Ammon's horn (tissue), 1 donor: ENCODE measurements around the gene CD72.
"Not testable (repeated sequence)": the region's sequence is repeated elsewhere in the genome, so short reads cannot be mapped to it uniquely, and the experiment has no call there.

Experiments
- DNase-seq: peaks from one replicate; pipeline ENCODE4 v3.0.0-alpha.2; 2016; ENCODE audit warnings: low spot score

CD72 gene

GRCh38 chr9:35588506-35588905 is 29.7 kb downstream of the CD72 start:
- DNase-seq, result not testable (repeated sequence)

- not testable (repeated sequence) for DNase-seq
These were observed 33.5 kb downstream of the CD72 start for GRCh38 chr9:35584681-35585080.

GRCh38 chr9:35583521-35583920 is 34.7 kb downstream of the CD72 start:
- DNase-seq, result not testable (repeated sequence)

DNA sequence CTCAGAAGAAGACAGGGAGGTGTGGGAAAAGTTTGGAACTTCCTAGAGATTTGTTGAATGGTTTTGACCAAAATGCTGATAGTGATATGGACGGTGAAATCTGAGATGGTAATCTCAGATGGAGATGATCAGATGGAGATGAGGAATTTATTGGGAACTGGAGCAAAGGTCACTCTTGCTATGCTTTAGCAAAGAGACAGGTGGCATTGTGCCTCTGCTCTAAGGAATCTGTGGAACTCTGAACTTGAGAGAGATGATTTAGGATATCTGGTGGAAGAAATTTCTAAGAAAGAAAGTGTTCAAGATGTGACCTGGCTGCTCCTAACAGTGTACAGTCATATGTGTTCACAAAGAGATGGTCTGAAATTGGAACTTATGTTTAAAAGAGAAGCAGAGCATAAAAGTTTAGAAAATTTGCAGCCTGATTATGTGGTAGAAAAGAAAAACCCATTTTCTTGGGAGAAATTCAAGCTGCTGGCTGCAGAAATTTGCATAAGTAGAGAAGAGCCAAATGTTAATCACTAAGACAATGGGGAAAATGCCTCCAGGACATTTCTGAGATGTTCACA is 38.5 kb downstream of the CD72 start:
- not testable (repeated sequence) for DNase-seq

DNA sequence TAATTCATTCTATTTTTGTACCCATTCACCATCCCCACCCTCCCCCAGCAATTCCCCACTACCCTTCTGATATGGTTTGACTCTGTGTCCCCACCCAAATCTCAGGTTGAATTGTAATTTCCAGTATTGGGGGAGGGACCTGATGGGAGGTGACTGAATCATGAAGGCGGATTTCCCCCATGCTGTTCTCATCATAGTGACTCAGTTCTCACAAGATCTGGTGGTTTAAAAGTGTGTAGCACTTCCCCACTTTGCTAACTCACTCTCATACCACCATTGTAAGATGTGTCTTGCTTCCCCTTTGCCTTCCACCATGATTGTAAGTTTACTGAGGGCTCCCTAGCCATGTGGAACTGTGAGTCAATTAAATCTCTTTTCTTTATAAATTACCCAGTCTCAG is 39.1 kb downstream of the CD72 start:
- DNase-seq, result no peak

- no peak for DNase-seq
These were observed 40.7 kb downstream of the CD72 start for GRCh38 chr9:35577486-35577885.

GRCh38 chr9:35575478-35575877 is 42.7 kb downstream of the CD72 start:
- no peak for DNase-seq

DNA sequence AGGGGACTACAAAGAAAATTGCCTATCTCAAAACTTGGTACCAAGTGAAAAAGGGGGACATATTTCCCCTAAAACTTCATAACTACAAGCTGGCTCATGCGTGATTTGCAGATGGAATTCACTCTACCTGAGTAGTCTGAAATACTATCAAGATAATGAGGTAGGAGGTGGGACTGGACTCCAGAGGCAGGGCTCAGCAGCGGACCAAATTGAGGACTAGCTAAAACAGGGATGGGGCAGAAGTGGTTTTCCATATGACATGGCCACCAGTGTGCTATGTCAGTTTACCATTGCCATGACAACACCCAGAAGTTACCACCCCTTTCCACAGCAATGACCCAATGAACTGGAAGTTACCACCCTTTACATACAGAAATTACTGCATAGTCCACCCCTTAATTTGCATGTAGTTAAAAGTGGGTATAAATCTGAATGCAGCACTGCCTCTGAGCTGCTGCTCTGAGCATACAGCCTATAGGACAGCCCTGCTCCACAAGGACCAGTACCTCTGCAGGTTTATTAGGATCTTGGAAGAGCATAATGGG is 43.6 kb downstream of the CD72 start:
- no peak for DNase-seq

DNA sequence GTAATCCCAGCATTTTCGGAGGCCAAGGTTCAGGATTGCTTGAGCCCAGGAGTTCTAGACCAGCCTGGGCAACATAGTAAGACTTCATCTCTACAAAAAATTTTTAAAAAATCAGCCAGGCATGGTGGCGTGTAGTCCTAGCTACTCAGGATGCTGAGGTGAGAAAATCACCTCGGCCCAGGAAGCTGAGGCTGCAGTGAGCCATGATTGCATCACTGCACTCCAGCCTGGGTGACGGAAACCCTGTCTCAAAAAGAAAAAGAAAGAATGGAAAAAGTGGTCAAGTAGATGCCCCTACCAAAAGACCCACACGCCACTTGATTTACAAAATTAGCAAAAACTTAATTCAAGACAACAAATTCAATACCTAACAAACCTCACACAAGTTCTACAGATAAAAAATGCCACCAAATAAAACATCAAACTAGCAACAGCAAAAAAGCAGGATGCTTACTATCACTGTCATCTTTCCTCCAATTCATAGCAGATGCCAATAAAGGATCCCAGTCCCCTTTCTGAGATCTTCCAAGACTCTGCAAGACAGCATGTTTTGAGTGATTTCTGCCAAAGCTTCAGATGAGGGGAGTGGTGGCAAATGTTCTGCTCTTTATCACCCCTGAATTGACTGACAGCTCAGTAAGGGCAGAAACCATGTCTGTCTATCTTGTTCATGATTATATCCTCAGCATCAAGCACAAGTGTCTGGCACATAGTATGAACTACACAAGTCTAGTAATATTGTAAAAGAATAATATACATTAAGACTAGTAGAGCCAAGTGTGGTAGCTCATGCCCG is 47.3 kb downstream of the CD72 start:
- no peak for DNase-seq

DNA sequence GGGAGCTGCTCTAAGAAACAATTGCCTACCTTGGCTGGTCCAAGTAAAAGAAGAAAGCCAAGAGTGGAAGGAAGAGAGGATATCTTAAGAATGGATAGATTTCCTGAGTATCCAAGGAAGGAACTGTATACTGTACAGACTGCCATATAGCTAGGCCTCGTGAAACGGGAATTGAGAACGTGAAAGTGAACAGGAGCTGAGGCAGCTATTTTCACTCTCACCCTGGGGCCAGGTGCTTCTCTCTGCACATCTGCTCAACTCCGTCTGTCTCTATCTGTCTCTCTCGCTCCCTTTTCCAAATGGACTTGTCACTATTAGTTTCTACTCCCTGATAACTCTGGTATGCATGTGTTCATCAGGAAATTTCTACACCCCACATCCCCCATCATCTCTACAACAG is 49.0 kb downstream of the CD72 start:
- DNase-seq, result no peak

DNA sequence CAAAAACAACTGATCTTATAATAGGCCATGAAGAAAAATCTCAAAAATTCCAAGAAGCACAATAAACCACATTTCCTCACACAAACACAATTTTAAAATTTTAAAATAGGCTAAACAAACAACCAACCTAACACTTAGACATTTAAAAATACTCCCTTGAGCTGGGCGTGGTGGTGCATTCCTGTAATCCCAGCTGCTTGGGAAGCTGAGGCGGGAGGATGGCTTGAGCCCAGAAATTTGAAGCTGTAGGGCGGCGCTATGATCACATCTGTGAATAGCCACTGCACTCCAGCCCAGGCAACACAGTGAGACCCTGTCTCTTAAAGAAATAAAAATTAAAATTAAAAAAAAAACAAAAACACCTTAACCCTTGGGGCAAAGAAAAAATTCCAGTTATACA is 50.0 kb downstream of the CD72 start:
- DNase-seq, result no peak

DNA sequence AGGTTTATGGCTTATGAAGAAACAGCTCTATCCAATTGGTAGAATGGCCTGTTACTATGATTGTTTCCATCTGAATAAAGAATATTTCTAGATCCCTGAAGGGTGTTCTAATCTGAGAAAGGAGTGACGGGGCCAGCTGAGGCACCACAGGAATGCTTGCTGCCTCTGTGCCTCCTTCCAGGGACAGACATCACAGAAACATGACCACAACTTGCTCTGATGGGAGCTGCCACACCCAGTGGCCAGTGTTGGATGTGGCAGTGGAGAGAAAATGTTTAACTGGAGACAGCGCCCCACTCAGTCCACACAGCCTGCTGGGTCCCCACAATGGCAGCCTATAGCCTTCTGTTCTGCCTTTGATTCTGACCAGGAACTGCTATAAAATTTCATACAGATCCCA is 51.8 kb downstream of the CD72 start:
- DNase-seq, result no peak

GRCh38 chr9:35564658-35565061 is 53.6 kb downstream of the CD72 start:
- no peak for DNase-seq

GRCh38 chr9:35563791-35564197 is 54.4 kb downstream of the CD72 start:
- DNase-seq, result peak; percentile 51

DNA sequence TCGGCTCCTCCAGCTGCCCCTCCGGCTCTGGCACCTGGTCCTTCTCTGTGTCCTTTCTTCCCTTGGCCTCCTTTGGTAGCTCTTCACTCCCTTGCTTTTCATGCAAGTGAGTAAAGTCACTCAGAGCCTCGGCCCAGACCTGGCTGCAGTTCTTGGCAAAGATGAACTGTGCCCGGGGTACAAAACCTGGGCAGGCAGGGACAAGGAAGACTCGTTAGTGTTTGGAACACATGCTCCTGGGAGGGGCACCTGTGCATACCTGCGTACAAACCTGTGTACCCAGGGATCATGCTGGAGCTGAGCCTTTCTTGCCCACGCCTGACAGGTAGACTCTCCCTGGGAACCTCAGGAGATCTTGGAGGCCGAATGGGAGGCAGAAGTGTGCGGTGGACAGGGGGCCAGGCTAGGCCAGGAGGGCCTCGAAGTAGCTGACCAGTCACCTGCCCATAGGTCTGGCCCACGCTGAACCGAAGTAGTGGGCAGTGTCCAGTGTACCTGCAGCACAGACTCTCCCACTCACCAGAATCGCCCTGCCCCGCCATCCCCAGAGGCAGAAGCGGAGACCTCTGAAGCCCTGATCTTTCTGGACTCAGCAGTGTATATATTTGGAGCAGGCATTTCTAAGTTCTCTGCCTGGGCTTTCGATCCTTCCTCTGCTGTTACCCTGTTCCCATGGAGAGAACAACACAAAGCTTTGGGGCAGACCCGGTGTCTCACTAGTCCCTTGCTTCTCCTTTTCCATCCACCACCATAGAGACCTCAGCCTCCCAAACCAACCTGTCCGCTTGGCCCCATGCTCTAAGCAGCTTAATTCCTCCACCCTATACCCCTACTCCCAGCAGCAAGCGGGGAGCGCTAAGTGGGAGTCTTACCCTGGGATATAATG is 55.1 kb downstream of the CD72 start:
- no peak for DNase-seq

DNA sequence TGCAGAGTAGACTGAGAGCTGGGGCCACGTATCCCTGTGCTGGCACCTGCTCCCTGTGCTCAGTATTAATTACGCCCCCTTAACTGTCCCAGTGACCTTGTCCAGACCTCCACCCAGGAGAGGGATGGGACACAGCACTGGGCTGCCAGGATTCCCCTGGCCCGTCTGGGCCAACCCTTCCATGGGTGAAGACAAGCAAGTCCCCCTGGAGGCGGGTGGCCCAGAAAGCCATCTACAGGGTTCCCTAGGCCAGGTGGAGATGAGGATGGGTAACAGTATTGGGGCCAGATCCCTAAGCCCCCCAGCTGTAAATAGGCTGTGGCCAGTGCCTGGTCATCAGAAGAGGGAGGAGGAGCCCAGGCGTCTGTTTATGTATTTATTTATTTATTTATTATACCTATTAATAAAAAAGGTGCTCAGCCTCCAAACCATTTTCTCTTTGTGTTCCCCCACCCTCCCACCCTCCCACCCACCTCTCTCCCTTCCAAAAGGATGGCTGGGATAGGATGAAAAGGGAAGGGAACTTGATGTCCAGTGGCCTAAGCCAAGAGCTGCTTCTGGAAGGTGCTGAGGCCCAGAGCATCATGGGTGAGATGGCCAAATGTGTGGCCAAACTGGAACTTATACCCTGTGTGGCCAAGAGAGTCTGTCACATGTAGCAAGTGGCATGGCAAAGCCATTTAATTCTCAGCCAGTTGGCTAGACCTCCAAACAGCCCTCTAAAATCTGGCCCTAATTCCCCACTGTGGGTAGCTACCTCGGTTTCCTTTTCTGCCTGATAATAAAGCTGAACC is 56.5 kb downstream of the CD72 start:
- DNase-seq, result no peak

- DNase-seq, result no peak
These were observed 57.4 kb downstream of the CD72 start for GRCh38 chr9:35560625-35561337.
